Activated T-cell treated with anti-CD3 and anti-CD28 coated beads for 1 hour (primary cell): ENCODE data around the gene SCYGR5.
"Not testable (repeated sequence)": the region's sequence is repeated elsewhere in the genome, so short reads cannot be mapped to it uniquely, and the experiment has no call there.

ENCODE experiments used
- DNase-seq: peaks from one replicate; pipeline ENCODE4 v3.0.0-alpha.2; 2020; ENCODE audit warnings: low read depth

The SCYGR5 gene, protein sequence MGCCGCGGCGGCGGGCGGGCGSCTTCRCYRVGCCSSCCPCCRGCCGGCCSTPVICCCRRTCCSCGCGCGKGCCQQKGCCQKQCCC

DNA sequence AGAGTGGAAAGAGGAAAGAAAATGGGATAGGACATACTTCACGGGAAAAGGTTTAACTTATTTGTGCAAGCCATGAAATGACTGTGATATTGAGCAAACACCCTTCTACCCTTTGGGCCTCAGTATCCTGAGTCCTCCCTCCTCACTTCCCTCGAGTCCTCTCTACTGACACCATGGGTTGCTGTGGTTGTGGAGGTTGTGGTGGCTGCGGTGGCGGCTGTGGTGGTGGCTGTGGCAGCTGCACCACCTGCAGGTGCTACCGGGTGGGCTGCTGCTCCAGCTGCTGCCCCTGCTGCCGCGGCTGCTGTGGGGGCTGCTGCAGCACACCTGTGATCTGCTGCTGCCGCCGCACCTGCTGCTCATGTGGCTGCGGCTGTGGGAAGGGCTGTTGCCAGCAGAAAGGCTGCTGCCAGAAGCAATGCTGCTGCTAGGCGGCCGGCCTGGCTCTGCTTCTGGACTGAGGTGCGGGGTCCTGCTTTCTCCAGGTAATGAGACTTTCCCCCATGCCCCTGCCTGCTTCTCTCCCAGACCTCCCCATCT is at the start of gene SCYGR5:
TSS of gene SCYGR5 (plus strand) at position 174 of the 540 bp plus-strand sequence. CDS start at position 174, 0 bp downstream.
- DNase-seq, result not testable (repeated sequence)

DNA sequence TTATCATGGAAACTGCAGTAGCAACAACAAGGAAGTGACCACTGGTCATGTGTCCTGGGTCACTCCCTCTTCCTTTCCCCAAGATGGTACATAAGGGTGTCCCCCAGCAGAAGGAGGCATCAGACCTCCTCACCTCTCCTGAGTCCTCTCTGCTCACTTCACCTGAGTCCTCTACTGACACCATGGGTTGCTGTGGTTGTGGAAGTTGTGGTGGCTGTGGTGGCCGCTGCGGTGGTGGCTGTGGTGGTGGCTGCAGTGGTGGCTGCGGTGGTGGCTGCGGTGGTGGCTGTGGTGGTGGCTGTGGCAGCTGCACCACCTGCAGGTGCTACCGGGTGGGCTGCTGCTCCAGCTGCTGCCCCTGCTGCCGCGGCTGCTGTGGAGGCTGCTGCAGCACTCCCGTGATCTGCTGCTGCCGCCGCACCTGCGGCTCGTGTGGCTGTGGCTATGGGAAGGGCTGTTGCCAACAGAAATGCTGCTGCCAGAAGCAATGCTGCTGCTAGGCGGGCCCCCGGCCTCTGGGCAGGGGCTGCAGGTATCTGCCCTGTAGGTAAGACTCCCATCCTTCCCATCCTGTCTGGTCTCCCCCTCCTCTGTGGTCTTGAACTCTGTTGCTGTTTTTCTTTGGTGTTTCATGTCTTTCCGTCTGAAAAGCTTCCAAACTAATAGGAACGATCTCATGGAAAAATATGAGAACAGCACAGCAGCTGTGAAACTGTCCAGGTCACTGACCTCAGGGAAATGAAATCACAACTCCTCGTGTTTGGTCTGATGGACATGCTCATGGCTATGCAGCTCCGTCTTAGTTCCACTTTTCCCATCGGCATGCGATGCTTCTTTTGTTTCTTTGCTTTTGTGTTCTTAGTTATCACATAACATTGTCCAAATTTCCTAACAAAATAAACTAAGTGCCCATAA is 49.0 kb upstream of the SCYGR5 start, which contains the start of gene SCYGR4:
TSS of gene SCYGR4 (plus strand) at position 183 of the 915 bp plus-strand sequence. CDS start at position 183, 0 bp downstream.
- no peak for DNase-seq

DNA sequence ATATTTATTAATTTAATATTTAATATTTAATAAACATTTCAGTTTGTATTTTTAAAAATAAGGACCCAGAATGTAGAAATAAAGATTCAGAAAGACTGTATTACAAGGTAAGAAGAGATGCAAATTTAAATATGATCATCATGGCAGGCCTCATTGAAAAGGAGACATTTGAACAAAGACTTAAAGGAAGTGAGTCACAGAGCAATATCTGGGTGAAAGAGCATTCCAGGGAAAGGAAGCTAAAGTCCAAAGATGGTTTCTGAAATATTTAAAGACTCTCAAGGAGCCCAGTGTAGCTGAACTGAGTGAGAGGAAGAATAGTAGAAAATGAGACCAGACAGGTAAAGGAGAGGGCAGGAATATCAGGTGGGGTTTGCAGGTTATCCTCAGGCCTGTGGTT is 43.4 kb upstream of the SCYGR5 start:
- no peak for DNase-seq

DNA sequence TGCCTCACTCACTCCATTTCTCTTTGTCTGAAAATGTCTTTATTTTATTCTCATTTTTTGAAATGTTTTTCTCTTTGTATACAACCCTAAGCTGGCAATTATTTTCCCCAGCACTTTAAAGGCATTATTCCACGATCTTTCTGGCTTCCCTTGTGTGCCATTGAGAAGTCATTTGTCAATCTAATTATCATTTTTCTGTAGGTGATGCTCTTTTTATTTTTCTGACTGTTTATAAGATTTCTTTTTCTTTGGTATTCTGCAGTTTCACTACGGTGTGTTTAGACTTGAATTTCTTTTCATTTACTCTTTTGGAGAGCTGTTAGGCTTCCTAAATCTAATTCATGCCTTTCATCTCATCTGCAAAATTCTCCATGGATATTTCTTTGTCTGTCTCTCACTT is 41.2 kb upstream of the SCYGR5 start:
- no peak for DNase-seq

DNA sequence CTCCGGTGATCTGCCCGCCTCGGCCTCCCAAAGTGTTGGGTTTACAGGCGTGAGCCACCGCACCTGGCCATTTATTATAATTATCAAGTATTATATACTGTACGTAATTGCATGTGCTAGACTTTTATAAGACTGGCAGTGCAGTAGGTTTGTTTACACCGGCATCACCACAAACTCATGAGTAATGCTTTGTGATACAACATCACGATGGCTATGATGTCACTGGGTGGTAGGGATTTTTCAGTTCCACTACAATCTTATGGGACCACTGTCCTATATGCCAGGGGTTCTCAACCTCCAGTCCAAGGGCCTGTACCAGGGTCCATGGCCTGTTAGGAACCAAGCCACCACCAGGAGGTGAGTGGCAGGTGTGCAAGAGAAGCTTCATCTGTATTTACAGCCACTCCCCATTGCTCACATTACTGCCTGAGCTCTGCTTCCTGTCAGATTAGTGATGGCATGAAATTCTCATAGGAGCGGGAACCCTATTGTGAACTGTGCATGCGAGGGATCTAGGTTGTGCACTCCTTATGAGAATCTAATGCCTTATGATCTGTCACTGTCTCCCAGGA is 39.9 kb upstream of the SCYGR5 start:
- no peak for DNase-seq

DNA sequence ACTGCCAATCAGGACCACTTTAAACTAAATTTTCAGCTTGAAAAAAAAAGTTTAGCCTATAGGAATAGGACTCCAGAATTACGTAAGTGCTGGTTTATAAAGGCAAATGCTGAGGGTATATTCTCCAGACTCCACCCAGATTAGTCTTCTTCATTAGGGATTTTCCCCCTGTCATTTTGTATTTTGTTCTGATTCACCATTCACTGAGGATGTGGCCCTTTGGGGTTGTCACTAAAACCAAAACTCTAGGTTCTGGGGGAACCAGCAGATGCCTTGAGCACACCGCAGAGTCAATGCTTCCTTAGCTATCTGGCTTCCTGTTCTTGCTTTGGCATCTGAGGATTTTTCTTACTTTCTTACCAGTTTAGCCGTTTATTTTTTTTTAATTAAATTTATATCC is 38.8 kb upstream of the SCYGR5 start:
- no peak for DNase-seq

DNA sequence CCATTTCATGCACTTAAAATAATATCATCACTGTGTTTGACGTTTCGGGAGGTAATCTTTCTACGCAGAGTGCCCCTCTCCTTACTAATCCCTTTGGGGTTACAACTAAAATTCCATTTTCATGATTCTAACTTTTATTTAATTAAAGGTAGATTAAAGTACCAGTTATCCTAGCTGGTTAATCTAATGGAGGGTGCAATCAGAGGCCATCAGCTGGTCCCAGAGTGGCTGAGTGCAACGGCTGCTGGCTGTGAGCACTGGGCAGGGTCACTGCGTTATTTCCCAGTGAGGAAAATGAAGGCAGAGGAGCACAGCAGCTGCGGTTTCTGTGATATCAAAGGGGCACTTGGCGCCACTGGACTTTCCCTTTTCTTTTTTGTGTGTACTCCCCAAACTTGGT is 37.2 kb upstream of the SCYGR5 start:
- no peak for DNase-seq

DNA sequence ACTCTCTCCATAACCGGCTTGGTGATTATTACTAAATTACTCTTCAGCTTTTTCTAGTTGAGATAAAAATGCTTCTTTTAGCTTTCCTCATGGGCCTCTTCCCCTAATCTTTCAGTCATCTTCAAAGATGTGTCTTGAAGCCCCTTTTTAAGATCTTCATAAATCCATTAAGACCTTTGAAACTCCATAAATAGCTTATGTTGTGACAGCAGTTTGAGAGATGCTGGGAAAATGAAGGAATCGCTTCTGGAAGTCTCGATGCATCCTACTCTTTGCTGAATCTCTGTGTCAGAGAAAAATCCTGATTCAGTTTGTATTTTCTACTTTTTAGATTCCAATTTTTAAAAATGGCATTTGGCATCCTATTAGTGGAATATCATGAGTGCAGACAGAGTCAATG is 36.3 kb upstream of the SCYGR5 start:
- DNase-seq, result no peak

DNA sequence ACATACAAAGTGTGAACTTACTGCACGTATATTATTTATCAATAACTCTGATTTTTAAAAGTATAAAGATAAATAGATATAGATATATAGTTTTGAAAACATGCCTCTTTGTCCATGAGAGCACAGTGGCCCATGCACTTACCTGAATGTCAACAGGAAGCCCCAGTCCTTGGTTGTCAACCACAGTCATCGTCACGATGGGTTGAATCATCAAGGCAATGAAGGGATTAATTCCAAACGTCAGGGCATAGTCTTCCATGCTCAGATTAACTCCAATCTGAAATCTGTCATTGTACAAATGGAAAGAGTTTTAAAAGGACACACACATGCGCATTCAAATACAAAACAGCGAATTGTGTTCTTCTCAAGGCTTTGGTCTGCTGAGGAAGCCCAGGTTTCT is 33.8 kb upstream of the SCYGR5 start:
- DNase-seq, result no peak

DNA sequence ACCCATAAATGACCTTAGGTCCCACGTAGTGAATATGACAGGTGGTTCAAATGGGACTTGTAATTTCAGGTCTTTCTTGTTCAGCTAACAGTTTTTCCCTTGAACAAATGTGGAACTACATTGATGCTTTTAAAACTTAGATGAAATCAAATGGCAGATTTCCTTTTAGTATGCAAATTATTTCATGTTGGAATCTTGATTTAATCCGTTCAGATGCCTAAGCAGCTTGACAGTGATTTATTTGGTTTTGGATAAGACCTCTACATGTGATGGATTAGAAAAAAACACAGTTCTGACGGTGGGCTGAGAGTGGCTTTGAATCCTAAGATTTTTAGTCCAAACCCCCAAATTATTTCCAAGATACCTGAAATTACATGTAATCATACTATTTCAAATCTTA is 32.4 kb upstream of the SCYGR5 start:
- DNase-seq, result no peak

DNA sequence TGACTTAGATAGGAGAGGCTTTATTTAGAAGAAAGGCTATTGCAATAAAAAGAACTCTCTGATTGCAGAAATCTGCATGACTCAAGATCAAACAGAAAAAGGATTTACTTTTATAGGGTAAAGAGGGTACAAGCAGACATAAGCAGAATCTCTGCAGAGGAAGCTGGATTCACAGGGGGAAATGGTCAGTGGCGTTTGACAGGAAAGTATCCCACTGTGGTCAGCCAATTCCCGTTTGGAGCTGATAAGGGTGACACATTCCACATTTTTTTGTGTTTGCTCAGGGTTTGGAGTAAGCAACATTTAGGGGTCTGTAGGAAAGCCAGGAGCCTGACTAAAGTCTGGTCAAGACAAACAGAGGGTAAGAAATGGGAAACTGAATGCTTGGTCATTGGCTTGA is 23.9 kb upstream of the SCYGR5 start:
- no peak for DNase-seq

DNA sequence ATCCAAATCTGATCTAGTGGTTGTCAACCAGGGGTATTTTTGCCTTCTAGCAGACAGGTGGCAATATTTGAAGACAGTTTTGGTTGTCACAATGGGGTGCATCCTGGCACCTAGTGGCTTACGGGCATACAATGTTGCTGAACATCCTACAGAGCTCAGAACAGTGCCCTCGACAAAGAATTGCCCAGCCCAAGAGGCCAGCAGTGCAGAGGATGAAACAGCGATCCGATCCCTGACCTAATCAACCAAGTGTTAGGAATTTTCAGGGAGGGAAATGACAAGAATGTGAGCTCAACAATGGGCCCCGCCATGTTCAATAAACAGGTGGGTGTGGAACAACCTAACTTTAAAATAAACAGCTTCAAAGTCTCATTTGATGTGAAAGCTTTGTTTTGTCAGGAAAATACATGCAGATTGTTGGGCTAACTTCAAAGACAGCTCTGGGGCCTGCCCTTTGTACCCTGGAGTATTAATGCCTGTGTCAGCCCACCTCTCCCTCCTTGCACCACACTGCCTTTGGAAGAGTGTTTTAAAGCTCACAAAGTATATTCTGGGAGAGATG is 22.5 kb upstream of the SCYGR5 start:
- DNase-seq, result no peak

DNA sequence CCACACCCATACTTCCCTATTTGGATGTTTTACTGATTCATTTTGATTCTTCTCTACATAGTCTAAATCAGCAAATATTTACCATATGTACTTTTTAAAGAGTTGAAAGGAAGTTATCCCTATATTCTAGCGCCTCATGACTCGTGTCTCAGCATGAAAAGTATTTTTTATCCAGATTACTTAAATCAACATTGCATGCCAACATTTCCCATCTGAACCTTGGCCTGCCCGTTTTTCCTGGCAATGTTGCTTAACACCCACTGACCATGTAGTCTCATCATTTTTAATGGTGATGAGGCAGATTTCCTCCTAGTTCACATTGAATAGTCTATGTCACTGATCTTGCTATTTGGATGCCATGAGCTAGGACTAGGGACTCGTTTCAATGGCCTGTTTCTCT is 13.2 kb upstream of the SCYGR5 start:
- no peak for DNase-seq

DNA sequence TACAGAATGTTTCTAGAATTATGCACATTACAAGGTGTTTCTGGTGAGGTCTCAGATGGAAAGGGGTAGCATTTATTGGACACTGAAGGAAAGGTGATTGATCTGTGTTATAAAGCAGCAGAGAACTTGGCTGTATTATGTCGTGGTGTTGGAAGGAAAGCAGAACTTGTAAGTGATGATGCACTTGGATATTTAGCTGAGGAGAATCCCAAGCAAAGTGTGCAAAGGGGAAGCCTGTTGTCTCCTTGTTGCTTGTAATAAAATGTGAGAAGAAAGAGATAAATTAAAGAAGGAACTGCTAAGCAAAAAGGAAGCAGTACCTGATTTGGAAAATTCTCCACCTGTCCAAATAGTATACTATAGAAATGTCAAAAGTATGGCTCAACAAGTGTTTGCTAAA is 12.2 kb upstream of the SCYGR5 start:
- DNase-seq, result no peak

DNA sequence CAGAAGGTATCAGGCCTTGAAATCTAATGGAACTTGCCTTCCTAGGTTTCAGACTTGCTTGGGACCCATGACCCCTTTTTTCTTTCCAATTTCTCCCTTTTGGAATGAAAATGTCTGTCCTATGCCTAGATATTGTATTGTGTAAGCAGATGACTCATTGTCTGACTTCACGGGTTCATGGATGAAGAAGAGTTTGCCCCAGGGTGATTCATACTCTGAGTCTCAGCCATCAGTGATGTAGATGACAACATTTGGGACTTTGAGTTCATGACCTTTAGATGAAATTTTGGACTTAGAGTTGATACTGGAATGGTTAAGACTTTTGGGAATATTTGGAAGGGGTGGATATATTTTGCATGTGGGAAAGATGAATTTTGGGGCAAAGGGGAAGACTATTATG is 11.2 kb upstream of the SCYGR5 start:
- no peak for DNase-seq

DNA sequence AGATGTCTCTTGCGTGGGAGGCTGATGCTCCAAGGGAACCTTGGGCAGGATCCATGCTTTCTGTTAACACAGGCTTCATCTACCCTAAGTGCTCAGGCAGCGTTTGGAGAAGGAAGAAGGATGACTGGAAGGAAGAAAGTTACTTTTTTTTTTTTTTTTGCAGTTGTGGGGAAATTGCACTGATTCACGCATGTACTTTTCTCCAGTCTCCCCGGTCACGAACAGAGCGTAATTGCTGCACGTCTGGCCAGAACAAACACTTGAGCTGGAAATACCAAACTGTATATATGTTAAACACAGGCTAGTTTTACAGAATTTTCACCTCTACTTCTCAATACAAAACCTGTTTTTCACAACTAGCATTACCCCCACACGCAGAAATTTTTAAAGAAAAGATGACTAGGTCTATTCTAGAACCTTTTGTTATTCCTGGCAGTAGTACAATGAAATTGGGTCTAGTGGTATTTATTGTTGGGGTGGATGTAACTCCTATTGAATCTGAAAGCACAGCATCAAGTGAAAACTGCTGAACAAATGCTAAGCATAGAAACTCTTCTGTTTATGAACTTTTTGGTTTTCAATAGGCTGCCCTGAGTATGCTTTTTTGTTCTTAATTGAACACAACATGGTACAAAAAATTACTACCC is 9.3 kb upstream of the SCYGR5 start:
- no peak for DNase-seq

DNA sequence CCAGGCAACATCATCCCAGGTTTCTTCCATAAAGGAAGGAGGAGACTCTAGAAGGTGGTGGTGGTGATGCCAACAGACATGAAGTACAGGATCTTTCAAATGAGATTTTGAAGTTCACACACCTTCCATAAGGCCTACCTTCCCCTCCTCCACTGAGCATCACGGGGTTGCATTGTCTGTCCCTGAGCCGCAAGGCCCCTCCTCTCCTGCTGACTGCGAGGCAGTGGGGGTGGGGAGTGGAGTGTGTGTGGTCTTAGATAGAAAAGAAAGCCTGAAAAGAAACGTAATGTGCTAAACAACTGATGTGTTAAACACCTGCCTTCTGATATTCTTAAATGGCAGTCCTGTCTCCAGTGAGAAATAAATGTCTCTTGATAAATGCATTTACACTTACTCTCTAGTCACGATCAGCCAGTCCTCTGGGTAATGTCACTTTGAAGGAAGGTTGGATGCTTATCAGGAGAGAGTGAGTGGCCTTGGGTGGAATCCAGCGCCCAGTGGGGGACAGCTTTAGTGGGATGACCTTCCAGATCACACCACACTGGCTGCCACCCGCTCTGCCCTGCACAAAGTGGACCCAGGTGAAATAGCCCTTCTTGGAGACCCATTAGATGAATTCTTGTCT is 5.5 kb upstream of the SCYGR5 start:
- DNase-seq, result no peak

DNA sequence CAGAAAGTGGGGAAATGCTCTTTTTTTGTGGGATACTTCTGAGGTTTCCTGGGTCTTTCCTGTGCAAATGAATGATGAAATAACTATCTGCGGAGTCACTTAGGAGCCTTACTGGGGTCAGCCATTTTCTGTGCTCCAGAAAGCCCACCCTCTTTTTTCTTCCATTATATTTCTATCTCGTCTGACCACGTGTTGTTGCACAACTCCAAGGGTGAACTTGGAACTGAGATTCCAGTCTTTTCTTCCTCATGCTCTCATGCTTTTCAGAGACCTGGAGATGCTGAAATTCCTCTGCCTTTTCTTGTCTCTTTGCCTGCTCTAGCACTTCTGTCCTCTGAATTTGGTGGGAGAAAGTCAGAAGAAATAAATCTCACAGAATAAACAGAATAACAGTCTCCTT is 4.8 kb upstream of the SCYGR5 start:
- DNase-seq, result no peak

DNA sequence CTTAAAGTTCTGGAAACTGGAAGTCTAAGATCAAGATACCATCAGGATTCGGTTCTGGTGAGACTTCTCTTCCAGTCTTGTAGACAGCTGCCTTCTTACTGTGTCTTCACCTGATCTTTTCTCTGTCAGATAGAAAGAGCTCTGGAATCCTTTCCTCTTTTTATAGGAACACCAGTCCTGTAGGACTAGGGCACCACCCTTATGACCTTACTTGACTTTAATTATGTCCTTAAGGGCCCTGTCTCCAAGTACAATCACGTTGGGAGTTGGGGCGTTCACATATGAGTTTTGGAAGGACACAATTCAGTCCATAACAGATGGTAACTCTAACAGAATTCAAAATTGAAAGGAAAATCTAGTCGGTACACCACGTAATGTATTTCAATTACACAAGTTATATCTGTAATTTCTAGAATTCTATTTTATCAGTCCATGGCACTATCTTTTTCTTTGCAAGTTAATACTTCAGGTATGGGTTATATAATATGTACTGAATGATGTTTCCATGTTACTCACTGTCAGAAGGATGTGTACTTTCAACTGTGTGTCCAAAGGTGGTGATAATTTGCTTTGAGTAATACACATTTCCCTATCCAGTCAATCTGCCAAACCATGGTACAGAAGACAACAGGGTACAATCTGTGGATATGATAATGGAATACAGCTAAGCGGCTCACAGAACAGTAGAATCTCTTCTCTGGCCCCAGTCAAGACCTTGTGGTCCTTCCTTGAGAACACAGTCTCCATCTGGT is 1.2 kb upstream of the SCYGR5 start:
- no peak for DNase-seq

DNA sequence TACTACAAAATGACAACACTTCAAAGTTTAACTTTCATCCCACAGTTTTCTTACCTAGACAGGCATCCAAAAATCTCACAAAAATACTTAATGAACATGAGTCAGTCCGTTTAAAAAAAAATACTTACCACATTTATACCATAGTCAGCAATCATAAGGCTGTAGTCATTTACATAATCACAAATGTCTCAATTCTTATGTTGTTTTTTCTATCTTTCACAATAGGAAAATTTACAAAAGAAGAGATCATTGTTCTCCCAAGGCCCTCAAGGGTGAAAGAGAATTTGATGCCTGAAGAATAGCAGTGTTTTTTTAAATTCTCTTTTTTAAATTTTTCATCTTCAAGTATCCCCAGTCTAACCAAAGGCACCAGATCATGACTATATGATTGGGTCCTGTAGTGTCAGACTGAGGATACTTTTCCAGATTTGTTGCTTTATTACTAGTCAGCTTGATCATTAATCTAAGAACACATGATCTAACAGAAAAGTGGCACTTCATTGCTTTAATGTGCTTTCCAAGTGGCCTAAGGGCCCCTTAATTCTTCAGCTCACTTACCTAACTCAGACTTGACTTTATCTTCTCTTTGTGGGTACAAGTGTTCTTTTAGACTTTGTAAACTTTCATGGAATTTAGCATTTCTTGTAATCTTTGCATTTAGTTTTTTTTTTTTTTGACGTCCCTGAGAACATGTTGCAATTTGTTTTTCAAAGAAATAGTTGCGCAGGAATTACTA is 4.7 kb downstream of the SCYGR5 start:
- no peak for DNase-seq
